ENCODE measurements around the gene MON1A.
A peak's percentile ranks its signal among the peaks of the same experiment; 100 is the strongest.
"Not testable (repeated sequence)": the region's sequence is repeated elsewhere in the genome, so short reads cannot be mapped to it uniquely, and the experiment has no call there.

Gene MON1A, protein sequence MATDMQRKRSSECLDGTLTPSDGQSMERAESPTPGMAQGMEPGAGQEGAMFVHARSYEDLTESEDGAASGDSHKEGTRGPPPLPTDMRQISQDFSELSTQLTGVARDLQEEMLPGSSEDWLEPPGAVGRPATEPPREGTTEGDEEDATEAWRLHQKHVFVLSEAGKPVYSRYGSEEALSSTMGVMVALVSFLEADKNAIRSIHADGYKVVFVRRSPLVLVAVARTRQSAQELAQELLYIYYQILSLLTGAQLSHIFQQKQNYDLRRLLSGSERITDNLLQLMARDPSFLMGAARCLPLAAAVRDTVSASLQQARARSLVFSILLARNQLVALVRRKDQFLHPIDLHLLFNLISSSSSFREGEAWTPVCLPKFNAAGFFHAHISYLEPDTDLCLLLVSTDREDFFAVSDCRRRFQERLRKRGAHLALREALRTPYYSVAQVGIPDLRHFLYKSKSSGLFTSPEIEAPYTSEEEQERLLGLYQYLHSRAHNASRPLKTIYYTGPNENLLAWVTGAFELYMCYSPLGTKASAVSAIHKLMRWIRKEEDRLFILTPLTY

GRCh38 chr3:49929291-49930167 is at the start of gene MON1A:
Gene MON1A, minus strand, starts transcription at chr3:49929811. Its CDS starts 16,465 bp downstream, at chr3:49913346.
- peak; percentile 95 for DNase-seq

GRCh38 chr3:49976942-49977341 is 47.3 kb upstream of the MON1A start:
- DNase-seq: no peak

GRCh38 chr3:49972656-49973055 is 43.0 kb upstream of the MON1A start:
- DNase-seq: no peak

- no peak for DNase-seq
These were observed 38.7 kb upstream of the MON1A start for GRCh38 chr3:49968346-49968745.

- DNase-seq: no peak
These were observed 37.7 kb upstream of the MON1A start for GRCh38 chr3:49967291-49967690.

DNA sequence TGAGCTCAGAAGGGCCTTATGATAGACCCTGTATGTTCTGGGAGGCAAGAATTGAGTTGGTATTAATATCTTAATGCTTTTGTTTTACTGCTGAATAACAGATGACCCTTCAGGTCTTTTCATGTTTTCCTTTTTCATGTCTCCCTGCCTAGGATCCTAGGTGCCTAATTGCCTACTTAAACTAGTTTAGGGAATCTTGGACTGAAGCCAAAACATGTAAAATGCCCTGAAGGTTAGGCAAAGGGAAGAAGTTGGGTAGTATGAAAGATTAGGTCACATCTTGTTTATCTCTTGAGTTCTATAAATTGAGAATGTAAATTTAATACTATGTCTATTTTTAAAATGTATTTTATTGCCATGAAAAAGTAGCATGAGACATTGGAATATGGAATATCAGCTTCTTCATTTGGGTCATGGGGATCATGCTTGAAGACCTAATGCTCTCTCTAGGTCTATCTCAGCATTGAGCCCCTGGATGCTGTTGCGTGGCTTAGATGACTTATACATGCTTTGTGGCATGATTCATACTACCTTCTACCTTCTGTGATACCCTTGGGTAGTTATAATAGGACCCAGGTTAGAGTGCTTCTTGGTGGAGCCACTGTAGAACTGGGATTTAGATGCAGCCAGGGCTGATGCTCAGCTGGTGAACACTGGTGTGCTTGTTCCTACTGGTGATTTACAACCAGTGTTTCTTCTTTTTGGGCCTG is 36.8 kb upstream of the MON1A start:
- no peak for DNase-seq

DNA sequence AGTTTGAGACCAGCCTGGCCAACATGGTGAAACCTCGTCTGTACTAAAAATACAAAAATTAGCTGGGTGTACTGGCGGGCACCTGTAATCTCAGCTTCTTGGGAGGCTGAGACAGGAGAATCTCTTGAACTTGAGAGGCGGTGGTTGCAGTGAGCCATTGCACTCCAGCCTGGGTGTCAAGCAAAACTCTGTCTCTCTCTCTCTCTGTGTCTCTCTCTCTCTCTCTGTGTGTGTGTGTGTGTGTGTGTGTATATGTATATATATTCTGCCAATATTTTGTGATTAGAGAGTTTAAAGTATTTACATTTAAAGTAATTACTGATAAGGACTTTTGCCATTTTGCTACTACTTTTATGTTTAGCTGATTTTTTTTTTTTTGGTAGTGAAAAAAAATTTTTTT is 26.0 kb upstream of the MON1A start:
- DNase-seq: no peak

DNA sequence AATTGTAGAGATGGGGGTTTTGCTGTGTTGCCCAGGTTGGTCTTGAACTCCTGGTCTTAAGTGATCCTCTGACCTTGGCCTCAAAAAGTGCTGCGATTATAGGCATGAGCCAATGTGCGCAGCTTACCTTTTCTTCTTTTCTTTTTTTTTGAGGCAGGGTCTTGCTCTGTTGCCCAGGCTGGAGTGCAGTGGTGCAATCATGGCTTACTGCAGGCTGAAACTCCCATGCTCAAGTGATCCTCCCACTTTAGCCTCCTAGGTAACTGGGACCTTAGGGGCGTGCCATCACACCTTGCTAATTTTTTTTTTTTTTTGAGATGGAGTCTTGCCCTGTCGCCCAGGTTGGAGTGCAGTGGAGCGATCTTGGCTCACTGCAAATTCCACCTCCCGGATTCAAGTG is 23.3 kb upstream of the MON1A start:
- DNase-seq: no peak

DNA sequence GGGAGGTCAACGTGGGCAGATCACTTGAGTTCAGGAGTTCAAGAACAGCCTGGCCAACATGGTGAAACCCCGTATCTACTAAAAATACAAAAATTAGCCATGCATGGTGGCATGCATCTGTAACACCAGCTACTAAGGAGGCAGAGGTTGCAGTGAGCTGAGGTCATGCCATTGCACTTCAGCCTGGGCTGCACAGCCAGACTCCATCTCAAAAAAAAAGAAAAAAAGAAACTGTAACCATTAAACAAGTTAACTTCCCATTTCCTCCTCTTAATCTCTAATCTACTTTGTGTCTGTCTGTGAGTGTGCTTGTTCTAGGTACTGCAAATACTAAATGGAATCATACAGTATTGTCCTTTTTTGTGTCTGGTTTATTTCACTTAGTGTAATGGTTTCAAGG is 13.0 kb upstream of the MON1A start:
- no peak for DNase-seq

DNA sequence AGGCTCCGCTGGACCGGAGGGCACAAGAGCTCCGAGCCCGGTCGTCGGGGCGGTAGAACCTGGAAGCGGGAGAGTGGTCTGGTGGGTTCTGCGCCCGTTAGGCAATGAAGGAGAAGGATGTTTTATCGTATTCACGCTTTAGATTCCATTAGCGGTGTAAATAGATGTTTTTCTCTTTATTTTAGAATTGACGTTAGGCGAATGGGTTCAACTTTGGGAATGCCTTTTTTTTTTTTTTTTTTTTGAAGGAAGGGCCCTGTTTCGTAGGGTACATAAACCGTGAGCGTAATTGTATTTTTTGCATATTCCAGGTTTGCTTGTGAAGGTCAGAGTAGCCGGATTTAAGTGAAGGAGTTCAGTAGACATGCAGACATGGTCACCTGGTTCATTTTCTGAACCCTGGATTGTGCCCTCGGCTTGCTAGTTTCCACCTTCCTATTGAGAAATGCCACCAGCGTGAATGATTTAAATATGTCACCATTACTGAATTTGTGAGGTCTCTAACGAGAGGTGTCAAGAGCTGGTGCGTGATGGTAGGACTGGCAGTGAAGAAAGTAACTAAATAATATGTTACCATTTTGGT is 11.1 kb upstream of the MON1A start:
- DNase-seq: no peak

- peak; percentile 98 for DNase-seq
These were observed 10.5 kb upstream of the MON1A start, which contains the start of gene RBM6 for GRCh38 chr3:49939858-49940666. Gene RBM6, plus strand, starts transcription at chr3:49940150. Its CDS starts 22,492 bp downstream, at chr3:49962642.

DNA sequence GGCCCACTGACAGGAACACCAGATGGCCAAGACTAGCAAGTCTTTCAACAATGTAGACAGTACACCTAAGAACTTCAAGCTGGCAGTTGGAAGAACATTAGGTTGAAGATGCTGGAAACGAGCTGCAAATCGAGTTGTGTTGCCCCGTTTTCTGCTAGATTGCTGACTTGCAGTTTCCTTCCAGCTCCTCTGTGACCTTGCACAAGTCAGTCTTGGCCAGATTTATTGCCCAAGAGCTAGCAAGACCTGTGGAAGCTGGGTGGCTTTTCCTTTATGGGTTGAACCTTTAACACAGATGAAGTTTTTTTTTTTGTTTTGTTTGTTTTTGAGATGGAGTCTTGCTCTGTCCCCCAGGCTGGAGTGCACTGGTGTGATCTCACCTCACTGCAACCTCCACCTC is 7.5 kb upstream of the MON1A start:
- no peak for DNase-seq

- not testable (repeated sequence) for DNase-seq
These were observed 2.7 kb upstream of the MON1A start for GRCh38 chr3:49932281-49932680.

DNA sequence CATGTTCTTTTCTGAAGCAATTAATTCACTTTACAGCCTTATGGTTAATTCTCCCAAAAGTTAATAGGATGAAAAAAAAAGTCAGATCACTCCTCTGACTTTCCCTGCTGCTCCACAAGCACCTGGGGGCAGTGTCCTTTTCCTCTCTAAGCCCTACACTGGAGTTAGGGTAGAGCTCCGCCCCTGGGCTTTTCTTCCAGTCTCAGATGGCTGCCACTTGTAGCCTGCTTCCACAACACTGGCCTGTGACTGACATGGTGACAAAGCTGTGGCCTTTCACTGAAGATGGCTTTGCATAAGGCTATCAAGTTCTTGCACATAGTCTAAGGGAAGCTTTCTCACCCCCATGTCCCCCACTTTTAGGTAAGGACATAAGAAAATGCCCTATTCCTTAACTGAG is 1.3 kb upstream of the MON1A start:
- no peak for DNase-seq

GRCh38 chr3:49930168-49930690 is 618 bp upstream of the MON1A start:
- DNase-seq: no peak

DNA sequence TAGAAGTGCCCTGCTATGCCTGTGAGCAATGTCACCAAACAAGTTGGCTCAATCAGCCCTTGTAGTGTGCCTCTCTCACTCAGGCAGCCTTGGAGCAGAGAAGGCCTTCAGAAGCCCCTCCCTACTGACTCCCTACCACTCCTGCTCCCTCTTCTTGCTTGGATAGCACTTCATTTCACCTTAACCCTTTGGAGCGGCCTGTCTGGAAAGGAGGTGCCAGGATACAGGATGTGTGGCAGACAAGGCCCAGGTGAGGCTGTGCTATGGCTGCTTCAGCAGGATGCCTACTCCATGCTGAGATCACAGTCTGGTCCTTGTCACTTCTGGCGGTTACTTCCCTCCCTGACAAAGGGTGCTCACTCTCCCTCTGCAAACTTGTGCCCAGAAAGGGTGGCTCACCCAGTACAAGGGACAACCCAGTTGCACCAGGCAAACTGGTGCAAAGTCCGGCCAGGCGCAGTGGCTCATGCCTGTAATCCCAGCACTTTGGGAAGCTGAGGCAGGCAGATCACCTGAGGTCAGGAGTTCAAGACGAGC is 1.1 kb downstream of the MON1A start:
- no peak for DNase-seq

DNA sequence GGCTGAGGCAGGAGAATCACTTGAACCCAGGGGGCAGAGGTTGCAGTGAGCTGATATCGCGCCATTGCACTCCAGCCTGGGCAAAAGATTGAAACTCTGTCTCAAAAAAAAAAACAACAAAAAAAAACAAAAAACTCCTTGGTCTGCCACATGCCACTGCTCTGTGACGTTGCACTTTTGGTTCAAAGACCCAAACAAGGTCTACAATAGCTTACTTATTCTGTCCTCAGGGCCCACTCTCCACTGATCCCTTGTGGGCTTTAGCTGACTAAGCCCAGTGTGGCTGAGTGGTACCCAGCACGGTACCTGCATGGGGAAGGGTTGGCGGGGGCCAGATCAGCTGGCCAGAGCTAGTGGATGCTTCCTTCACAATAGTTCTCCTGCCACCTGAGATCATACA is 1.8 kb downstream of the MON1A start:
- DNase-seq: no peak

- DNase-seq: no peak
These were observed 3.4 kb downstream of the MON1A start for GRCh38 chr3:49926117-49926728.

- no peak for DNase-seq
These were observed 4.1 kb downstream of the MON1A start for GRCh38 chr3:49925485-49925884.

DNA sequence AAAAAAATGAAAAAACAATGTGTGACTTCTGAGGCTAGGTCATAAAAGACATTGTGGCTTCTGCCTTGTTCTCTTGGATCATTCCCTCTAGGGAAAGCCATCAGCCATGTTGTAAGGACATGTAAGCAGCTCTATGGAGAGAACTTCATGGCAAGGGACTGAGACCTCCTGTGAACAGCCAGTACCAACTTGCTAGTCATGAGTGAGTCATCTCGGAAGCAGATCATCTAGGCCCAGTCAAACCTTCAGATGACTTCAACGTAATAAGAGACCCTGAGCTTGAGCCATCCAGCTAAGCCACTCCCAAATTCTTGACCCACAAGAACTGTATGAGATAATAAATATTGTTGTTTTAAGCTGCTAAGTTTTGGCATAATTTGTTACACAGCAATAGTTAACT is 4.9 kb downstream of the MON1A start:
- DNase-seq: no peak
